Measurements from ENCODE around the gene RNF227. TPM values are rescaled to one million over a fixed set of nuclear protein-coding genes. Genes with fewer than 3 reads are reported as not detected.

Gene RNF227
- total RNA-seq, 6 experiments from 2014 or later: 0.18 to 0.70 (median 0.46) TPM

- no peaks in the 10 kb centered on the region for H3K27me3 ChIP-seq
- intact Hi-C loops (cut with DNase I): no loop called here
- DNase-seq (no peak), ATAC-seq (no peak)
- peaks cover 0 to 18% (median 10%) of the 10 kb centered on the region in 4 donors for H3K4me1 ChIP-seq
- no peaks in the 10 kb centered on the region for H3K9me3 ChIP-seq
- no peaks in the 10 kb centered on the region for H3K36me3 ChIP-seq
- H3K4me3 ChIP-seq: no peak overlapping the region
- TF ChIP-seq POLR2A (IDR thresholded peaks at IDR 0.05) (no peak), CTCF (IDR thresholded peaks at IDR 0.05) (no peak)
- WGBS (ENCODE audit: insufficient coverage, low coverage, low lambda C conversion rate, missing lambda C conversion rate): 75% methylated on average over 7 of the region's 7 CpGs
- no peak overlapping the region for H3K27ac ChIP-seq
Observed at GRCh38 chr17:7882068-7882467, 34.0 kb downstream of the RNF227 start.

- 54% methylated on average over 6 of the region's 7 CpGs for WGBS (ENCODE audit: insufficient coverage, low coverage, low lambda C conversion rate, missing lambda C conversion rate)
- Histone ChIP-seq H3K36me3 (no peaks in the 10 kb centered on the region), H3K9me3 (no peaks in the 10 kb centered on the region), H3K27me3 (no peaks in the 10 kb centered on the region), H3K27ac (no peak overlapping the region), H3K4me1 (peaks cover 0 to 11% (median 6%) of the 10 kb centered on the region in 4 donors), H3K4me3 (no peak overlapping the region)
- no peak for TF ChIP-seq CTCF (IDR thresholded peaks at IDR 0.05)
- TF ChIP-seq POLR2A (IDR thresholded peaks at IDR 0.05): no peak
- DNase-seq (no peak), ATAC-seq (no peak)
- intact Hi-C loops (cut with DNase I): no loop called here
Observed at GRCh38 chr17:7881276-7882054, 34.6 kb downstream of the RNF227 start.

GRCh38 chr17:7880076-7880868 lies 35.8 kb downstream of the RNF227 start:
- H3K27ac ChIP-seq: no peak overlapping the region
- intact Hi-C loops (cut with DNase I): no loop called here
- WGBS (ENCODE audit: insufficient coverage, low coverage, low lambda C conversion rate, missing lambda C conversion rate): 68% methylated on average over 3 of the region's 3 CpGs
- no peaks in the 10 kb centered on the region for H3K4me1 ChIP-seq
- no peaks in the 10 kb centered on the region for H3K9me3 ChIP-seq
- H3K36me3 ChIP-seq: no peaks in the 10 kb centered on the region
- no peak for DNase-seq
- no peaks in the 10 kb centered on the region for H3K27me3 ChIP-seq
- TF ChIP-seq CTCF (IDR thresholded peaks at IDR 0.05) (no peak), POLR2A (IDR thresholded peaks at IDR 0.05) (no peak)
- no peak for ATAC-seq
- no peak overlapping the region for H3K4me3 ChIP-seq

- 100% methylated on average over 2 of the region's 7 CpGs for WGBS (ENCODE audit: insufficient coverage, low coverage, low lambda C conversion rate, missing lambda C conversion rate)
- ATAC-seq (no peak), DNase-seq (no peak)
- Histone ChIP-seq H3K36me3 (no peaks in the 10 kb centered on the region), H3K9me3 (no peaks in the 10 kb centered on the region), H3K4me3 (no peak overlapping the region), H3K27me3 (no peaks in the 10 kb centered on the region), H3K27ac (no peak overlapping the region), H3K4me1 (no peaks in the 10 kb centered on the region)
- TF ChIP-seq CTCF (IDR thresholded peaks at IDR 0.05) (no peak), POLR2A (IDR thresholded peaks at IDR 0.05) (no peak)
- intact Hi-C loops (cut with DNase I): no loop called here
Observed at GRCh38 chr17:7878234-7878633, 37.9 kb downstream of the RNF227 start.
